Measurements from ENCODE around the gene HSPA4.
"Not testable (repeated sequence)": the region's sequence is repeated elsewhere in the genome, so short reads cannot be mapped to it uniquely, and the experiment has no call there.

Gene HSPA4

GRCh38 chr5:133081036-133081435 is 29.2 kb downstream of the HSPA4 start:
- Histone ChIP-seq H3K27ac (ENCODE audit: poor library complexity, severe bottlenecking) (no peak overlapping the region), H3K36me3 (ENCODE audit: low read depth) (peaks cover 83% of the 10 kb centered on the region), H3K27me3 (ENCODE audit: insufficient read depth, poor library complexity, severe bottlenecking) (no peaks in the 10 kb centered on the region), H3K9me3 (ENCODE audit: severe bottlenecking) (no peaks in the 10 kb centered on the region), H3K4me1 (ENCODE audit: insufficient read depth, poor library complexity, severe bottlenecking) (no peaks in the 10 kb centered on the region), H3K4me3 (ENCODE audit: severe bottlenecking) (no peak overlapping the region)
- ATAC-seq (ENCODE audit: low read depth) (no peak), DNase-seq (ENCODE audit: low spot score) (no peak)
- TF ChIP-seq CTCF (IDR thresholded peaks at IDR 0.05; ENCODE audit: poor library complexity, severe bottlenecking), result no peak

DNA sequence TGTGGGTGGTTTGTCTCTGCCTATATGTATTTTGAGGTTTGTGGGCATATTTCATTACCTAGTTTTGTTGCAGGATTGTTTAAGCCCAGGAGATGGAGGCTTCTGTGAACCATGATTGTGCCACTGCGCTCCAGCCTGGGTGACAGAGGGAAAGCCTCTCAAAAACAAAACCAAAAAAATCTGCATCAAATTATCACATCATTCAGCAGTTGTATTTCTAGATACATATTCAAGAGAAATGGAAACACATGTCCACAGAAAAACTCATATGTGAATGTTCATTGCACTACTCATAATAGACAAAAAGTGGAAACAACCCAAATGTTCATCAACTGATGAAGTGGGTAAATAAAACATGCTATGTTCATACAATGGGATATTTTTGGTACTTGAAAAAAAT is 29.9 kb downstream of the HSPA4 start:
- no peak for ATAC-seq (ENCODE audit: low read depth)
- TF ChIP-seq CTCF (IDR thresholded peaks at IDR 0.05; ENCODE audit: poor library complexity, severe bottlenecking), result no peak

GRCh38 chr5:133082128-133082527 is 30.3 kb downstream of the HSPA4 start:
- no peaks in the 10 kb centered on the region for H3K27me3 ChIP-seq (ENCODE audit: insufficient read depth, poor library complexity, severe bottlenecking)
- peaks cover 83% of the 10 kb centered on the region for H3K36me3 ChIP-seq (ENCODE audit: low read depth)
- H3K9me3 ChIP-seq (ENCODE audit: severe bottlenecking), result no peaks in the 10 kb centered on the region
- H3K4me3 ChIP-seq (ENCODE audit: severe bottlenecking), result no peak overlapping the region
- no peaks in the 10 kb centered on the region for H3K4me1 ChIP-seq (ENCODE audit: insufficient read depth, poor library complexity, severe bottlenecking)
- no peak for ATAC-seq (ENCODE audit: low read depth)
- no peak overlapping the region for H3K27ac ChIP-seq (ENCODE audit: poor library complexity, severe bottlenecking)
- no peak for TF ChIP-seq CTCF (IDR thresholded peaks at IDR 0.05; ENCODE audit: poor library complexity, severe bottlenecking)
- no peak for DNase-seq (ENCODE audit: low spot score)

More for the DNA sequence above, 29.9 kb downstream of the HSPA4 start:
- H3K9me3 ChIP-seq (ENCODE audit: severe bottlenecking), result no peaks in the 10 kb centered on the region
- H3K4me1 ChIP-seq (ENCODE audit: insufficient read depth, poor library complexity, severe bottlenecking), result no peaks in the 10 kb centered on the region
- H3K36me3 ChIP-seq (ENCODE audit: low read depth), result peaks cover 83% of the 10 kb centered on the region
- no peak overlapping the region for H3K27ac ChIP-seq (ENCODE audit: poor library complexity, severe bottlenecking)
- H3K27me3 ChIP-seq (ENCODE audit: insufficient read depth, poor library complexity, severe bottlenecking), result no peaks in the 10 kb centered on the region
- no peak for DNase-seq (ENCODE audit: low spot score)
- no peak overlapping the region for H3K4me3 ChIP-seq (ENCODE audit: severe bottlenecking)

DNA sequence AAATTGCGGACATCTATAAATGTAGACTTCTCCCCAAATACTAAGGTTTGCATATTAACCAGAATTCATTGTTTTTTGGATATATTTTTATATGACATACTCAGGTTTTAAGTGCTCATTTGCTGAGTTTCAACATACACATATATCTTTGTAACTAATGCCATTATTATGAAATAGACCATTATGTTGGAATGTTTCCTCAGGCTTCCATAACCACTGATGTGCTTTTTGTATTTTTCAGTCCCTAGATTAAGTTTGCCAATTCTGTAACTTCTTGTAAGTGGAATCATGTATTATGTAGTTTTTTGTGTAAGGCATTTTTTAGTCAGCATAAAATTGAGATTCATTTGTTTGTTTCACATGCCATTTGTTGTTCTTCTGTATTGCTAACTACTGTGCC is 32.1 kb downstream of the HSPA4 start:
- no peaks in the 10 kb centered on the region for H3K4me1 ChIP-seq (ENCODE audit: insufficient read depth, poor library complexity, severe bottlenecking)
- H3K27ac ChIP-seq (ENCODE audit: poor library complexity, severe bottlenecking), result no peak overlapping the region
- H3K9me3 ChIP-seq (ENCODE audit: severe bottlenecking), result no peaks in the 10 kb centered on the region
- DNase-seq (ENCODE audit: low spot score), result no peak
- no peak for TF ChIP-seq CTCF (IDR thresholded peaks at IDR 0.05; ENCODE audit: poor library complexity, severe bottlenecking)
- H3K4me3 ChIP-seq (ENCODE audit: severe bottlenecking), result no peak overlapping the region
- no peaks in the 10 kb centered on the region for H3K27me3 ChIP-seq (ENCODE audit: insufficient read depth, poor library complexity, severe bottlenecking)
- ATAC-seq (ENCODE audit: low read depth), result no peak
- H3K36me3 ChIP-seq (ENCODE audit: low read depth), result peaks cover 89% of the 10 kb centered on the region

- ATAC-seq (ENCODE audit: low read depth); H3K4me3 ChIP-seq (ENCODE audit: severe bottlenecking); H3K27me3 ChIP-seq (ENCODE audit: insufficient read depth, poor library complexity, severe bottlenecking); H3K4me1 ChIP-seq (ENCODE audit: insufficient read depth, poor library complexity, severe bottlenecking); H3K27ac ChIP-seq (ENCODE audit: poor library complexity, severe bottlenecking); H3K9me3 ChIP-seq (ENCODE audit: severe bottlenecking); DNase-seq (ENCODE audit: low spot score): not testable (repeated sequence)
- peaks cover 90% of the 10 kb centered on the region for H3K36me3 ChIP-seq (ENCODE audit: low read depth)
Observed at GRCh38 chr5:133085171-133085570, 33.4 kb downstream of the HSPA4 start.

All from RWPE2 (cell line).